HCT116 (cell line): ENCODE measurements around the gene SLC25A47. TPM values are rescaled to one million over a fixed set of nuclear protein-coding genes. Genes with fewer than 3 reads are reported as not detected.
A peak's percentile ranks its signal among the peaks of the same experiment; 100 is the strongest.

ENCODE experiments used
- ATAC-seq: fragments of 200-7000 bp; cut with Tn5 transposase; 2 replicates; pipeline ENCODE4 v1.9.1; 2020; ENCODE audit warnings: mild to moderate bottlenecking, moderate library complexity
- BruUV-seq: library from RNA; stranded (reverse); fragments of 400-500 nt; replicated peaks from 2 replicates; lab custom pipeline; 2021; lab: Mats Ljungman, UMichigan
- CTCF ChIA-PET: fragments of 300-600 bp; sonication (Branson Sonifier 250); formaldehyde crosslinking; loops from one replicate; lab custom pipeline; 2021; ENCODE audit warnings: antibody characterized with exemption; lab: Charles Lee
- POLR2A ChIA-PET: fragments of 300-600, 350-600 bp; sonication (Branson Sonifier 250); formaldehyde crosslinking; loops from one replicate; lab custom pipeline; 2021; ENCODE audit warnings: antibody characterized with exemption; lab: Charles Lee
- RAD21 ChIA-PET, 2 experiments: fragments of 300-600 bp; sonication (Branson Sonifier 250); formaldehyde crosslinking; loops; one replicate each; lab custom pipeline; 2023; ENCODE audit warnings: low total read pairs in 2 of 2; ENCODE audit not compliant: uncharacterized antibody in 2 of 2, unreplicated experiment in 2 of 2, low non-redundant PET in 1 of 2; lab: Charles Lee
- DNase-seq: peaks from one replicate; pipeline ENCODE4 v3.0.0-alpha.2; 2010; ENCODE audit warnings: low read depth, low spot score
- H2AFZ ChIP-seq: fragments of 200-600 bp; shearing (Covaris generic), sonication (generic); 2 replicates; pipeline ENCODE4 v1.6.1; 2017; ENCODE audit warnings: low read depth, mixed run types, mixed read lengths, antibody characterized with exemption, low read length; ENCODE audit not compliant: poor library complexity, severe bottlenecking
- H3K27ac ChIP-seq: 2 replicates; pipeline ENCODE4 v1.5.1; 2012; ENCODE audit warnings: low read depth, low read length
- H3K27me3 ChIP-seq: fragments of 200-600 bp; sonication (generic); 2 replicates; pipeline ENCODE4 v1.6.1; 2016; ENCODE audit warnings: mixed run types, low read length, mixed read lengths; ENCODE audit not compliant: insufficient read depth
- H3K36me3 ChIP-seq, 2 experiments: fragments of 200-500 bp in 1 of 2; fragments of 200-600 bp in 1 of 2; sonication (Bioruptor generic) in 1 of 2; sonication (generic) in 1 of 2; 2 replicates each; pipeline versions ENCODE4 v1.5.1 to v1.6.1; 2014 to 2016; ENCODE audit warnings: low read length in 2 of 2, inconsistent platforms in 1 of 2, mixed read lengths in 1 of 2, mixed run types in 1 of 2; ENCODE audit not compliant: insufficient read depth in 2 of 2, control insufficient read depth in 1 of 2
- H3K4me1 ChIP-seq, 2 experiments: fragments of 200-600 bp in 1 of 2; sonication (generic) in 1 of 2; 2 replicates each; pipeline versions ENCODE4 v1.5.1 to v1.6.1; 2012 to 2017; ENCODE audit warnings: low read length in 2 of 2, inconsistent platforms in 1 of 2, mild to moderate bottlenecking in 1 of 2, mixed read lengths in 1 of 2, mixed run types in 1 of 2, moderate library complexity in 1 of 2; ENCODE audit not compliant: insufficient read depth in 2 of 2, control insufficient read depth in 1 of 2
- H3K4me2 ChIP-seq: fragments of 200-600 bp; sonication (generic); 2 replicates; pipeline ENCODE4 v1.6.1; 2017; ENCODE audit warnings: mixed run types, low read length, mixed read lengths
- H3K4me3 ChIP-seq, 2 experiments: fragments of 200-600 bp in 1 of 2; sonication (generic) in 1 of 2; replicated peaks in 1 of 2; 2 replicates each; pipeline ENCODE4 v1.5.1; 2011 to 2016; ENCODE audit warnings: low read length in 2 of 2, control low read depth in 1 of 2, low read depth in 1 of 2, mild to moderate bottlenecking in 1 of 2, mixed read lengths in 1 of 2, mixed run types in 1 of 2
- H3K79me2 ChIP-seq: fragments of 200-600 bp; sonication (generic); 2 replicates; pipeline ENCODE4 v1.6.1; 2017; ENCODE audit warnings: mild to moderate bottlenecking, mixed run types, low read length, moderate library complexity, mixed read lengths; ENCODE audit not compliant: insufficient read depth
- H3K9ac ChIP-seq: fragments of 200-600 bp; sonication (generic); 2 replicates; pipeline ENCODE4 v1.6.1; 2016; ENCODE audit warnings: low read length, mixed read lengths
- H3K9me2 ChIP-seq: fragments of 200-600 bp; sonication (generic), shearing (Covaris generic); 2 replicates; pipeline ENCODE4 v1.6.1; 2017; ENCODE audit warnings: mixed run types, mild to moderate bottlenecking, moderate library complexity; ENCODE audit not compliant: insufficient read depth
- H3K9me3 ChIP-seq, 2 experiments: fragments of 200-500 bp in 1 of 2; fragments of 200-600 bp in 1 of 2; sonication (Bioruptor generic) in 1 of 2; sonication (generic) in 1 of 2; 2 replicates each; pipeline ENCODE4 v1.6.1; 2014 to 2017; ENCODE audit warnings: low read length in 2 of 2, mixed read lengths in 2 of 2, inconsistent platforms in 1 of 2, low read depth in 1 of 2, mild to moderate bottlenecking in 1 of 2, mixed run types in 1 of 2, moderate library complexity in 1 of 2; ENCODE audit not compliant: control insufficient read depth in 1 of 2, insufficient read depth in 1 of 2
- H4K20me1 ChIP-seq: fragments of 200-600 bp; sonication (generic), shearing (Covaris generic); 2 replicates; pipeline ENCODE4 v1.6.1; 2017; ENCODE audit warnings: mixed run types, mild to moderate bottlenecking, moderate library complexity; ENCODE audit not compliant: insufficient read depth
- EZH2 ChIP-seq: fragments of 200-600 bp; sonication (generic); IDR thresholded peaks from 2 replicates; pipeline ENCODE4 v1.6.1; 2017; ENCODE audit warnings: antibody characterized with exemption, mixed run types
- JUND ChIP-seq: IDR thresholded peaks from 2 replicates; pipeline ENCODE4 v1.6.1; 2012
- POLR2A ChIP-seq: IDR thresholded peaks from 2 replicates; pipeline ENCODE4 v1.7.0; 2011; ENCODE audit warnings: borderline replicate concordance; ENCODE audit not compliant: insufficient read depth, insufficient read length; ENCODE audit errors: extremely low read depth
- POLR2AphosphoS5 ChIP-seq: IDR thresholded peaks from 2 replicates; pipeline ENCODE4 v1.6.1; 2011; ENCODE audit warnings: mild to moderate bottlenecking, low read depth, low read length, moderate library complexity
- ZFX ChIP-seq: fragments of 450-650 bp; IDR thresholded peaks from 2 replicates; pipeline ENCODE4 v1.6.1; 2017
- intact Hi-C: fragments of 100-400 bp; cut with micrococcal nuclease; formaldehyde crosslinking; loops from 2 replicates; pipeline ENCODE4 v1.10.0; 2022
- total RNA-seq: library from RNA; stranded (reverse); gene quantifications from one replicate; pipeline ENCODE4 v1.2.1, GENCODE V29; 2021; ENCODE audit not compliant: unreplicated experiment
- TF ChIP-seq, protein P1 (sequence below): IDR thresholded peaks from 2 replicates; pipeline ENCODE4 v1.6.1; 2011; ENCODE audit warnings: mild to moderate bottlenecking, low read length, moderate library complexity; ENCODE audit not compliant: insufficient replicate concordance; ENCODE audit errors: extremely low read depth

The SLC25A47 gene
- total RNA-seq, 1 experiment from 2014 or later: 0.17 TPM

DNA sequence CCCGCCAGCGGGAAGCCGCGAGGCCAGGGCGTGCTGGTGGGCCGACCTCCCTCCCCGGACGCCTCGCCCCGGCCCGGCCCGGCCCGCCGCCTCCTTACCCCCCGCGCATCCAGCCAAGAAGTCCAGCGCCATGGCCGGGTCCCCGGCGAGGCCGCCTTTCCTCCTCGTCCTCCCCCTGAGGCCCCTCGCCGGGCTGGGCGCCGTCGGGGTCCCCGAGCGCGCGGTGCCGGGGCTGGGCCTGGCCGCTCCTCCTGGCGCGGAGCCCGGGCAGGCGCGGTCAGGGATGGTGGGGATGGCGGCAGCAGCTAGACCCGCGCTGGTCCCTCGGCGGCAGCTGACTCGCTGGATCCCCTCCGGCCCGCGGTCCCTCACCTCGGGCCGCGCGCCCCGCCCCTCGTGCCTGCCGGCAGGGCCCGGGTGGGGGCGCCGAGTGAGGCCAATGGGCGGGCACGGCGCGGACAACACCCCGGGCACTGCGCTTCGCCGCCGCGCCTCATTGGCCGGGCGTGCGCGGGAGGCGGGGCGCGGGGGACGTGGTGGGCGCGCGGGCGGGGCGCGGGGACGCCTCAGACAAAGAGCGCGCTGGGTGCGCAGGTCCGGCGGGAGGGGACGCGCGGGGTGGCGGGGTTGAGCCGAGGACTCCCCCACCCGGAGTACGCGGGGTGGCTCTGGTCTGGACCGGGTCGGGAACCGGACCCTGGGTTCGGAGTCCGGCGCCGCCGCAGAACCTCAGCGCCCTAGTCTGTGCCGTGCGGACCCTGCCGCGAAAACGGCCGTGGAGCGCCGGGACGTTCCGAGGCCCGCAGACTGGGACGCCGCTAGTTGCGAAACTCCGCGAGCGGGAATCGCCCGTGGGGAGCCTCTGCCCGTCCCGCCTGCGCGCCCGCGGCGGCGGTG is 16.8 kb upstream of the SLC25A47 start, which contains the start of gene SLC25A29:
Gene SLC25A29 (minus strand): TSS at position 344 of the 897 bp plus-strand sequence. CDS start 212 bp downstream, at position 132.
- intact Hi-C loops: no loop called here
- ATAC-seq: peak; percentile 86
- POLR2A ChIA-PET: no interaction called here
- Histone ChIP-seq H3K4me2 (peak within 1 kb of the TSS; percentile 96), H3K4me3 (peak within 1 kb of the TSS; percentile 69 to 72), H3K36me3 (no peaks in the 10 kb centered on the region), H2AFZ (no peak within 1 kb of the TSS), H3K9me2 (no peaks in the 10 kb centered on the region), H3K9ac (peak within 1 kb of the TSS; percentile 73), H3K4me1 (peaks cover 29 to 37% of the 10 kb centered on the region in 2 experiments), H4K20me1 (peaks cover 3% of the 10 kb centered on the region; the same call in 1 of the 2 replicates), H3K27me3 (no peaks in the 10 kb centered on the region), H3K27ac (peak within 1 kb of the TSS; percentile 81), H3K9me3 (no peaks in the 10 kb centered on the region), H3K79me2 (peaks cover 7% of the 10 kb centered on the region; the same call in 1 of the 2 replicates)
- peak; percentile 54 for DNase-seq
- CTCF ChIA-PET: no interaction called here
- RAD21 ChIA-PET: no interaction called here
- BruUV-seq: no TSS peak
- TF ChIP-seq, protein P1, sequence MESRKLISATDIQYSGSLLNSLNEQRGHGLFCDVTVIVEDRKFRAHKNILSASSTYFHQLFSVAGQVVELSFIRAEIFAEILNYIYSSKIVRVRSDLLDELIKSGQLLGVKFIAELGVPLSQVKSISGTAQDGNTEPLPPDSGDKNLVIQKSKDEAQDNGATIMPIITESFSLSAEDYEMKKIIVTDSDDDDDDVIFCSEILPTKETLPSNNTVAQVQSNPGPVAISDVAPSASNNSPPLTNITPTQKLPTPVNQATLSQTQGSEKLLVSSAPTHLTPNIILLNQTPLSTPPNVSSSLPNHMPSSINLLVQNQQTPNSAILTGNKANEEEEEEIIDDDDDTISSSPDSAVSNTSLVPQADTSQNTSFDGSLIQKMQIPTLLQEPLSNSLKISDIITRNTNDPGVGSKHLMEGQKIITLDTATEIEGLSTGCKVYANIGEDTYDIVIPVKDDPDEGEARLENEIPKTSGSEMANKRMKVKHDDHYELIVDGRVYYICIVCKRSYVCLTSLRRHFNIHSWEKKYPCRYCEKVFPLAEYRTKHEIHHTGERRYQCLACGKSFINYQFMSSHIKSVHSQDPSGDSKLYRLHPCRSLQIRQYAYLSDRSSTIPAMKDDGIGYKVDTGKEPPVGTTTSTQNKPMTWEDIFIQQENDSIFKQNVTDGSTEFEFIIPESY: peak; percentile 5
- TF ChIP-seq POLR2AphosphoS5 (peak; percentile 73), JUND (no peak), EZH2 (no peak), POLR2A (peak; percentile 72), ZFX (peak; percentile 57; the same call in 1 of the 2 replicates)
